ENCODE measurements around the gene CHD6. TPM values are rescaled to one million over a fixed set of nuclear protein-coding genes. Genes with fewer than 3 reads are reported as not detected.

CHD6 gene
- total and polyA plus RNA-seq, 2 experiments from 2014 or later: 41.0 to 158 TPM

- Mint-ChIP-seq H3K27me3 (ENCODE audit: insufficient read depth, low read depth, poor library complexity) (peaks cover 4% of the 10 kb centered on the region), H3K4me3 (no peak overlapping the region), H3K36me3 (ENCODE audit: low read depth) (no peaks in the 10 kb centered on the region), H3K9me3 (no peaks in the 10 kb centered on the region; the same call in 2 of the 3 replicates), H3K27ac (no peak overlapping the region), H3K4me1 (no peaks in the 10 kb centered on the region)
- Histone ChIP-seq H3K36me3 (ENCODE audit: insufficient read depth) (no peaks in the 10 kb centered on the region), H3K27me3 (ENCODE audit: insufficient read depth) (no peaks in the 10 kb centered on the region), H3K4me1 (ENCODE audit: insufficient read depth) (no peaks in the 10 kb centered on the region), H3K27ac (ENCODE audit: low read depth) (no peak overlapping the region), H3K79me2 (replicated peaks; ENCODE audit: insufficient read depth) (no peaks in the 10 kb centered on the region), H3K4me3 (no peak overlapping the region), H2AFZ (no peak overlapping the region), H3K9me2 (ENCODE audit: insufficient read depth) (no peaks in the 10 kb centered on the region), H3F3A (replicated peaks; ENCODE audit: low read depth) (no peaks in the 10 kb centered on the region), H3K4me2 (no peak overlapping the region), H4K20me1 (replicated peaks; ENCODE audit: insufficient read depth) (no peaks in the 10 kb centered on the region; the same call in 1 of the 2 replicates)
- peak; percentile 44 for DNase-seq (ENCODE audit: low spot score)
- TF ChIP-seq CTCF (conservative IDR thresholded peaks at IDR 0.05; ENCODE audit: low read depth in 2 of 2) (peak in 1 of 2 experiments; percentile 29; a peak in 2 of 4 replicates), REST (IDR thresholded peaks at IDR 0.05; ENCODE audit: unreplicated experiment) (no peak)
- peak; percentile 59 for ATAC-seq
Measured at GRCh38 chr20:41352666-41353065, 265.5 kb downstream of the CHD6 start.

- Histone ChIP-seq H3K9me2 (ENCODE audit: insufficient read depth) (no peaks in the 10 kb centered on the region), H3K4me3 (no peak overlapping the region), H2AFZ (no peak overlapping the region), H3F3A (replicated peaks; ENCODE audit: low read depth) (no peaks in the 10 kb centered on the region), H3K4me1 (ENCODE audit: insufficient read depth) (no peaks in the 10 kb centered on the region), H3K79me2 (replicated peaks; ENCODE audit: insufficient read depth) (no peaks in the 10 kb centered on the region), H3K27me3 (ENCODE audit: insufficient read depth) (no peaks in the 10 kb centered on the region), H3K36me3 (ENCODE audit: insufficient read depth) (no peaks in the 10 kb centered on the region), H3K4me2 (no peak overlapping the region), H3K27ac (ENCODE audit: low read depth) (no peak overlapping the region), H4K20me1 (replicated peaks; ENCODE audit: insufficient read depth) (no peaks in the 10 kb centered on the region; the same call in 1 of the 2 replicates)
- no peaks in the 10 kb centered on the region; the same call in 2 of the 3 replicates for H3K36me3 Mint-ChIP-seq (ENCODE audit: low read depth)
- TF ChIP-seq CTCF (conservative IDR thresholded peaks at IDR 0.05; ENCODE audit: low read depth in 2 of 2): peak; percentile 20 to 31; a peak in 3 of 4 replicates
- TF ChIP-seq NANOG (IDR thresholded peaks at IDR 0.05; ENCODE audit: borderline replicate concordance): no peak
- DNase-seq (ENCODE audit: low spot score): peak; percentile 63
- H3K4me1 Mint-ChIP-seq: peaks cover 2% of the 10 kb centered on the region; the same call in 1 of the 3 replicates
- peak; percentile 86 for ATAC-seq
- peaks cover 4% of the 10 kb centered on the region for H3K27me3 Mint-ChIP-seq (ENCODE audit: insufficient read depth, low read depth, poor library complexity)
- no peaks in the 10 kb centered on the region; the same call in 2 of the 3 replicates for H3K9me3 Mint-ChIP-seq
- H3K4me3 Mint-ChIP-seq: no peak overlapping the region
- H3K27ac Mint-ChIP-seq: no peak overlapping the region
Measured at GRCh38 chr20:41352106-41352505, 266.1 kb downstream of the CHD6 start.
